ENCODE measurements around the gene ATP6V1E1. TPM values are rescaled to one million over a fixed set of nuclear protein-coding genes. Genes with fewer than 3 reads are reported as not detected.

ATP6V1E1 gene
- total and polyA plus RNA-seq, 10 of the 15 experiments (the other 5 are each of a cell fraction or from before 2014, with no cell fraction given), result 66.7 to 128 (median 87.9) TPM

- FAIRE-seq (no peak), DNase-seq (ENCODE audit: low read depth, low spot score) (no peak), ATAC-seq (no peak)
- BruUV-seq (replicated peaks), result no TSS peak
- Histone ChIP-seq H3K79me2 (ENCODE audit: control insufficient read depth, insufficient read depth, low read length) (no peaks in the 10 kb centered on the region; the same call in 1 of the 2 replicates), H2AFZ (ENCODE audit: control insufficient read depth, low read depth, low read length) (no peak overlapping the region), H3K9ac (ENCODE audit: control insufficient read depth, insufficient read depth, low read length) (no peak overlapping the region), H3K9me3 (replicated peaks; ENCODE audit: control insufficient read depth, insufficient read depth, low read length) (no peaks in the 10 kb centered on the region), H3K4me2 (ENCODE audit: control insufficient read depth, insufficient read depth) (no peak overlapping the region), H3K4me3 (no peak overlapping the region), H3K36me3 (ENCODE audit: control insufficient read depth in 2 of 2, insufficient read depth in 2 of 2, low read length in 1 of 2) (peaks cover 0 to 22% of the 10 kb centered on the region in 2 experiments; a peak in 3 of 4 replicates), H3K27me3 (replicated peaks in 1 of 2; ENCODE audit: control insufficient read depth in 2 of 2, insufficient read depth in 2 of 2, low read length in 1 of 2) (no peaks in the 10 kb centered on the region), H3K4me1 (ENCODE audit: control insufficient read depth, insufficient read depth, low read length) (no peaks in the 10 kb centered on the region), H4K20me1 (ENCODE audit: control insufficient read depth, insufficient read depth) (no peaks in the 10 kb centered on the region), H3K27ac (ENCODE audit: control insufficient read depth, insufficient read depth) (no peak overlapping the region)
- CTCF ChIA-PET, result no interaction called here
- intact Hi-C loops (cut with micrococcal nuclease; ENCODE audit: unreplicated experiment) (no loop called here), in situ Hi-C loops (cut with MboI) (no loop called here)
- POLR2A ChIA-PET, result no interaction called here
- SMC1A ChIA-PET (ENCODE audit: uncharacterized antibody, unreplicated experiment), result no interaction called here
- TF ChIP-seq MYC (IDR thresholded peaks at IDR 0.05; ENCODE audit: insufficient read depth, insufficient read length, insufficient replicate concordance, low read length, severe bottlenecking) (no peak), NFIC (IDR thresholded peaks at IDR 0.05; ENCODE audit: low read depth, low read length) (no peak), SMAD5 (IDR thresholded peaks at IDR 0.05; ENCODE audit: low read depth) (no peak), SIN3A (IDR thresholded peaks at IDR 0.05; ENCODE audit: low read depth, low read length) (no peak)
- 66% methylated on average over 3 of the region's 3 CpGs for WGBS (ENCODE audit: insufficient coverage, insufficient replicate concordance, low lambda C conversion rate, missing lambda C conversion rate)
- RAD21 ChIA-PET (ENCODE audit: unreplicated experiment), result no interaction called here
Observed at GRCh38 chr22:17612057-17612456, 16.5 kb downstream of the ATP6V1E1 start.

DNA sequence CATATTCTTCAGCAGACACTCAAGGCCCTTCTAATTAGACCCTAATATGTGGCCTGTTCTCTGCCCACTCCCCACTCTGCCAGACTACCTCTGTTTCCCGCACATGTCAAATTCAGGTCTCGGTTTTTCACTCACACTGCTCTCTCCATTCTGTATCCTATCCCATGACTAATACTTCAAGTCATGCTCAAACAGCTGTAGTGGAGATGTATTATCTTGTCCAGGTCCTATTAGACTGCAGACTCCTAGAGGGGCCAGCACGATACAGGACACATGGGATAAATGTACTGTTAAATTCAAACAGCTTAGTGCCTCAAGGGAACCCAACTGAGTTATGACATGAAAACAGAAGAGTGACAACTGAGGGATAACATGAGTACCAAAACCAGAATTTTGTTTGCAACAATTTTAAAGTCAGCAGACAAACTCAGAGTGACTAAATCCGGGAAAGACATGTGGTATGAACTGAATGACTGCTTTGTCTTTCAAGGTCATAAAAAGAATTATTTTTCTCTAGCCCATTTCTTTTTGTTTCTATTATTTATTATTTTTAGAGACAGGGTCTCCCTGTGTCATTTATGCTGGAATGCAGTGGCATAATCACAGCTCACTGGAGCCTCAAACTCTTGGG lies 20.5 kb downstream of the ATP6V1E1 start:
- FAIRE-seq (no peak), ATAC-seq (no peak), DNase-seq (ENCODE audit: low read depth, low spot score) (no peak)
- Histone ChIP-seq H3K79me2 (ENCODE audit: control insufficient read depth, insufficient read depth, low read length) (no peaks in the 10 kb centered on the region; the same call in 1 of the 2 replicates), H4K20me1 (ENCODE audit: control insufficient read depth, insufficient read depth) (no peaks in the 10 kb centered on the region), H3K4me2 (ENCODE audit: control insufficient read depth, insufficient read depth) (no peak overlapping the region), H3K27me3 (replicated peaks in 1 of 2; ENCODE audit: control insufficient read depth in 2 of 2, insufficient read depth in 2 of 2, low read length in 1 of 2) (no peaks in the 10 kb centered on the region), H3K4me3 (no peak overlapping the region), H3K4me1 (ENCODE audit: control insufficient read depth, insufficient read depth, low read length) (no peaks in the 10 kb centered on the region), H3K36me3 (ENCODE audit: control insufficient read depth in 2 of 2, insufficient read depth in 2 of 2, low read length in 1 of 2) (peaks cover 3 to 22% of the 10 kb centered on the region in 2 experiments), H3K9me3 (replicated peaks; ENCODE audit: control insufficient read depth, insufficient read depth, low read length) (no peaks in the 10 kb centered on the region), H2AFZ (ENCODE audit: control insufficient read depth, low read depth, low read length) (no peak overlapping the region), H3K9ac (ENCODE audit: control insufficient read depth, insufficient read depth, low read length) (no peak overlapping the region), H3K27ac (ENCODE audit: control insufficient read depth, insufficient read depth) (no peak overlapping the region)
- ChIA-PET RAD21 (ENCODE audit: unreplicated experiment) (no interaction called here), POLR2A (no interaction called here), SMC1A (ENCODE audit: uncharacterized antibody, unreplicated experiment) (no interaction called here), CTCF (no interaction called here)
- BruUV-seq (replicated peaks), result no TSS peak
- 60% methylated on average over 4 of the region's 4 CpGs for WGBS (ENCODE audit: insufficient coverage, insufficient replicate concordance, low lambda C conversion rate, missing lambda C conversion rate)
- intact Hi-C loops (cut with micrococcal nuclease; ENCODE audit: unreplicated experiment) (no loop called here), in situ Hi-C loops (cut with MboI) (no loop called here)
- TF ChIP-seq ZSCAN29 (IDR thresholded peaks at IDR 0.05) (no peak), ZBTB11 (CRISPR knock-in tag; IDR thresholded peaks at IDR 0.05) (no peak), EGR1 (IDR thresholded peaks at IDR 0.05; ENCODE audit: borderline replicate concordance in 1 of 2, low read depth in 2 of 2, low read length in 2 of 2) (no peak)
- TF ChIP-seq, protein P1, sequence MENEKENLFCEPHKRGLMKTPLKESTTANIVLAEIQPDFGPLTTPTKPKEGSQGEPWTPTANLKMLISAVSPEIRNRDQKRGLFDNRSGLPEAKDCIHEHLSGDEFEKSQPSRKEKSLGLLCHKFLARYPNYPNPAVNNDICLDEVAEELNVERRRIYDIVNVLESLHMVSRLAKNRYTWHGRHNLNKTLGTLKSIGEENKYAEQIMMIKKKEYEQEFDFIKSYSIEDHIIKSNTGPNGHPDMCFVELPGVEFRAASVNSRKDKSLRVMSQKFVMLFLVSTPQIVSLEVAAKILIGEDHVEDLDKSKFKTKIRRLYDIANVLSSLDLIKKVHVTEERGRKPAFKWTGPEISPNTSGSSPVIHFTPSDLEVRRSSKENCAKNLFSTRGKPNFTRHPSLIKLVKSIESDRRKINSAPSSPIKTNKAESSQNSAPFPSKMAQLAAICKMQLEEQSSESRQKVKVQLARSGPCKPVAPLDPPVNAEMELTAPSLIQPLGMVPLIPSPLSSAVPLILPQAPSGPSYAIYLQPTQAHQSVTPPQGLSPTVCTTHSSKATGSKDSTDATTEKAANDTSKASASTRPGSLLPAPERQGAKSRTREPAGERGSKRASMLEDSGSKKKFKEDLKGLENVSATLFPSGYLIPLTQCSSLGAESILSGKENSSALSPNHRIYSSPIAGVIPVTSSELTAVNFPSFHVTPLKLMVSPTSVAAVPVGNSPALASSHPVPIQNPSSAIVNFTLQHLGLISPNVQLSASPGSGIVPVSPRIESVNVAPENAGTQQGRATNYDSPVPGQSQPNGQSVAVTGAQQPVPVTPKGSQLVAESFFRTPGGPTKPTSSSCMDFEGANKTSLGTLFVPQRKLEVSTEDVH (IDR thresholded peaks at IDR 0.05; ENCODE audit: low read depth, partially characterized antibody), result no peak

Measured in GM12878 (cell line).